GM19238 (cell line): ENCODE data around the gene FBLN5.

Experiments
- DNase-seq: peaks from one replicate; pipeline ENCODE4 v3.0.0; 2011; ENCODE audit warnings: low spot score; ENCODE audit not compliant: insufficient read length

FBLN5 gene

DNA sequence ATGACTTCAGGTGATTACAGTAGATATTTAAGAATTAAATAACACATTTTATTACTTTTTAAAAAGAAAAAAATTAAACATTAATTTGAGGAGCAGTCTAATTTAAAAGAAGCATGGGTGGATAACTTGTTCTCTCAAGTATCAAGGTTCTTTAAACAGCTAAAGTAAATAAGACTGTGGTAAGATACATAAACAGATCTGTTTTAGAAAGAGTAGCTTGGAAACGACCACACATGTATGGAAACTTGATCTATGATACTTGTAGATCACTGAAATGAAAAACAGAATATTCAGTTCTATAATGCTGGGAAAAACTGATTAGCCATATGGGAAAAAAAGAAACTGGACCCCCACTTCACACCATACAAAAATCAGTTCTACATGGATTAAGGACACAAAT, 116.2 kb downstream of the FBLN5 start:
- no peak for DNase-seq

- no peak for DNase-seq
Measured at GRCh38 chr14:91830777-91831176, 116.7 kb downstream of the FBLN5 start.

DNA sequence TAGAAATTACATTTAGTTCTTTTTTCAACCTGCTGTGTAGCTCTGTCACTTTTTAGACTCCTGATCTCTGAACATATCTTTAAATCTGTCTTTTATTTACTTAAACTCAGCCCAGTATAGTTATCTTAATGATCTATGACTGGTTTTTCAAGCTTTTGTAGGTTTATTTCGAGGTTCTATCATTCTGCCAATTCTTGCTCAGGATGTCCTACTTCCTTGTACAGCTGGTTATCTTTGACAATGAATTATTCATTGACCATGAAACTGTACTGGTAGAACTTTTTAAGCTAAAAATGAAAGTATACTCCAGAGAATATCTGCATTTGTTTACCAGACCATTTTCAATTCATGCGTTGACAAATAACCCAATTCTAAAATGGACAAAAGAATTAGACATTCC, 118.0 kb downstream of the FBLN5 start:
- DNase-seq = no peak

DNA sequence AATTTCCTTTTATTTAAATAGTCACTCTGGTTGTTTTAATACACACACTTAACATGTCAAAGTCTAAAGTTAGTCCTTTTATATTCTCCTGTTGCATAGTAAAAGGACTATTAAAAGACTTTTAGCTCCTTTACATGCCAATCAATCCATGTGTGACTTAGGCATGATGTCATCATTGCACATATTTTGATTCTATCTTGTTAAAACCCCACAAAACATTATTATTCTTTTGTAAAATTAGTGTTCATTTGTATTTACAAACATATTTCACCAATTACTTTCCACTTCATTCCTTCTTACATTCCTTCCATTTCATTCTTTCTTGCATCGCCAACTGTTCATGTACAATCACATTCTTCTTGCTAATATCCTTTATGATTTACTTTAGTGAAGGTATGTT, 119.7 kb downstream of the FBLN5 start:
- no peak for DNase-seq
